HUES48 (cell line): Measurements from ENCODE around the gene ACADM.
"Not testable (repeated sequence)": the region's sequence is repeated elsewhere in the genome, so short reads cannot be mapped to it uniquely, and the experiment has no call there.

Experiments used
- H3K27ac ChIP-seq: one replicate; pipeline ENCODE4 v1.7.0; 2013; ENCODE audit warnings: low read depth, low read length, inconsistent platforms
- H3K27me3 ChIP-seq: 2 replicates; pipeline ENCODE4 v1.6.1; 2013; ENCODE audit warnings: mild to moderate bottlenecking, low read length; ENCODE audit not compliant: control insufficient read depth, insufficient read depth
- H3K36me3 ChIP-seq: 2 replicates; pipeline ENCODE4 v1.6.1; 2013; ENCODE audit warnings: low read length; ENCODE audit not compliant: control insufficient read depth, insufficient read depth
- H3K4me1 ChIP-seq: 2 replicates; pipeline ENCODE4 v1.6.1; 2013; ENCODE audit warnings: mild to moderate bottlenecking, low read length; ENCODE audit not compliant: control insufficient read depth, insufficient read depth
- H3K4me3 ChIP-seq: 2 replicates; pipeline ENCODE4 v1.5.1; 2013; ENCODE audit warnings: mild to moderate bottlenecking, low read depth, low read length
- H3K9ac ChIP-seq: 2 replicates; pipeline ENCODE4 v1.6.1; 2013; ENCODE audit warnings: mild to moderate bottlenecking, low read depth, low read length, moderate library complexity
- H3K9me3 ChIP-seq: 2 replicates; pipeline ENCODE4 v1.6.1; 2013; ENCODE audit warnings: low read length; ENCODE audit not compliant: control insufficient read depth, insufficient read depth

Gene ACADM

GRCh38 chr1:75792091-75792490 lies 67.6 kb downstream of the ACADM start:
- H3K27me3 ChIP-seq: no peaks in the 10 kb centered on the region
- H3K36me3 ChIP-seq: peaks cover 99% of the 10 kb centered on the region
- H3K27ac ChIP-seq: peak overlapping the region; percentile 16
- 0 out of 2 replicates have a peak, but pooled peaks cover 7% of the 10 kb centered on the region for H3K4me1 ChIP-seq
- H3K9ac ChIP-seq: no peak overlapping the region
- H3K9me3 ChIP-seq: no peaks in the 10 kb centered on the region
- no peak overlapping the region for H3K4me3 ChIP-seq

- Histone ChIP-seq H3K27me3 (no peaks in the 10 kb centered on the region), H3K36me3 (peaks cover 91% of the 10 kb centered on the region), H3K4me3 (no peak overlapping the region), H3K27ac (no peak overlapping the region), H3K9ac (no peak overlapping the region), H3K9me3 (no peaks in the 10 kb centered on the region), H3K4me1 (0 out of 2 replicates have a peak, but pooled peaks cover 2% of the 10 kb centered on the region)
Measured at GRCh38 chr1:75794382-75794781, 69.9 kb downstream of the ACADM start.

DNA sequence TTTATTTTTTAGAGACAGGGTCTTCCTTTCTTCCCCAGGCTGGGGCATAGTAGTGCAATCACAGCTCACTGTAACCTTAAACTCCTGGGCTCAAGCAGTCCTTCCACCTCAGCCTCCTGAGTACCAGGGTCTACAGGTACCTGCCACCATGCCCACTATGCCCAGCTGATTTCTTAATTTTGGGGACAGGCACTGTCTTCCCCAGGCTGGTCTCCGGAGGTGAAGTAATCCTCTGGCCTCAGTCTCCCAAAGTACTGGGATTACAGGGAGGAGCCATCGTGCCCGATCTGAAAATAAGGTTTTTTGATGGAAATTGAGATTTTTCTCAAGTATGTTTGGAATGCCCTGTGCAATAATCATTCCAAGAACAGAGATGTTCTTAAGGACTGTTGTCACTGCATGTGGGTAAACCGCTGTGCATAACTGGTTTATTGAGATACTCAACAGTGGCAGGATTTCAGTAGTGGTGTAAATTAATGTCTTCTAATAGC lies 71.2 kb downstream of the ACADM start:
- H3K27ac ChIP-seq: no peak overlapping the region
- H3K4me1 ChIP-seq: no peaks in the 10 kb centered on the region
- no peak overlapping the region for H3K9ac ChIP-seq
- peaks cover 77% of the 10 kb centered on the region for H3K36me3 ChIP-seq
- H3K4me3 ChIP-seq: no peak overlapping the region
- no peaks in the 10 kb centered on the region for H3K27me3 ChIP-seq
- no peaks in the 10 kb centered on the region for H3K9me3 ChIP-seq

DNA sequence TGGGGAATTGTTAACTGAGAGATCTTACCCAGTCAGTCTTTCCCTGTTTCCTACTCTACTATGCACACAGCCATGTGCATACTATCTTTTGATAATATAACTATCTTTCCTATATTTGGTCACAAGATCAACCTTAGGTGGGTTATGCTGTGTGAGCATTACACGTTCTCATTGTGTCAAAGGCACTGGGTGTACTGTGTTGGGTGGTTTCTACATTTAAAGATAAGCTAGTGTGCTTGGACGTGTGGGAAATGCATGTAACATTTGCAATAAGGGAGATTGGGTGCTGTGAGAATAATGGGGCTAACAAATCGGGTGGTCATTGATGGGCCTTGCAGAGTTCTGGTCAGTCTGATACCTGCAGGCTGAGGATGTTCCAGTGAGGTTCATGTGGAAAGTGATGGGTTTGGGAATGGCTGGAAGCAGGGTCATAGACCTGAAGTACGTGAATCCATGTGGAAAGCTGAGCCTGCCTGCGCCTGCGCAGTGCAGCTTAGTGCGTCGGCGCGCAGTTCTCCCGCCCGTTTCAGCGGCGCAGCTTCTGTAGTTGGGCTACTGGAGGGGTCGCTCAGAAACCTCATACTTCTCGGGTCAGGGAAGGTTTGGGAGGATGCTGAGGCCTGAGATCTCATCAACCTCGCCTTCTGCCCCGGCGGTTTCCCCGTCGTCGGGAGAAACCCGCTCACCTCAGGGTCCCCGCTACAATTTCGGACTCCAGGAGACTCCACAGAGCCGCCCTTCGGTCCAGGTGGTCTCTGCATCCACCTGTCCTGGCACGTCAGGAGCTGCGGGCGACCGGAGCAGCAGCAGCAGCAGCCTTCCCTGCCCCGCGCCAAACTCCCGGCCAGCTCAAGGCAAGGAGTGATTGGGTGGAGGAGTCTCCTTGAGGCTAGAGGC lies 72.1 kb downstream of the ACADM start, which contains the start of gene MSH4:
Gene MSH4 (plus strand): TSS at position 507 of the 897 bp plus-strand sequence. CDS start 104 bp downstream, at position 611.
- Histone ChIP-seq H3K27ac (no peak within 1 kb of the TSS), H3K36me3 (peaks cover 68% of the 10 kb centered on the region), H3K9me3 (no peaks in the 10 kb centered on the region), H3K9ac (no peak within 1 kb of the TSS), H3K4me3 (no peak within 1 kb of the TSS), H3K27me3 (no peaks in the 10 kb centered on the region), H3K4me1 (no peaks in the 10 kb centered on the region)

GRCh38 chr1:75797273-75797588 lies 72.7 kb downstream of the ACADM start:
- Histone ChIP-seq H3K4me3 (no peak overlapping the region), H3K9me3 (no peaks in the 10 kb centered on the region), H3K27ac (no peak overlapping the region), H3K36me3 (peaks cover 62% of the 10 kb centered on the region), H3K9ac (no peak overlapping the region), H3K4me1 (no peaks in the 10 kb centered on the region), H3K27me3 (no peaks in the 10 kb centered on the region)

DNA sequence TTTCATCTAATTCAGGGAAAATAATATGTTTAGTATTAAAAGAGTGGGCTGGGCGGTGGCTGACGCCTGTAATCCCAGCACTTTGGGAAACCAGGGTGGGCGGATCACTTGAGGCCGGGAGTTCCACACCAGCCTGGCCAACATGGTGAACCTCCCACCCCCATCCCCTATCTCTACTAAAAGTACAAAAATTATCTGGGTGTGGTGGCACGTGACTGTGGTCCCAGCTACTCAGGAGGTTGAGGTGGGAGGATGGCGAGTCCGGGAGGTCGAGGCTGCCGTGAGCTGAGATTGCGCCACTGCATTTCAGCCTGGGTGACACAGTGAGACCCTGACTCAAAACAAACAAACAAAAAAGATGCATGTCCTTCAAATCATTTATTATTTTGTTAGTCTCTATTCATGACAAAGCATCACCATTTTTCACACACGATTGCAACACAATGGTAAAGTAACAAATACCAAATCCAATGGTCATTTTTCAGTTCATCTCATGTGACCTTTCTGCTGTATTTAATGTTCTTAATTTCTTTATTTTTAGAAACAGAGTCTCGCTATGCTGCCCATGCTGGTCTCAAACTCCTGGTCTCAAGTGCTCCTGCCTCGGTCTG lies 73.2 kb downstream of the ACADM start:
- no peaks in the 10 kb centered on the region for H3K9me3 ChIP-seq
- H3K27ac ChIP-seq: no peak overlapping the region
- no peaks in the 10 kb centered on the region for H3K4me1 ChIP-seq
- no peak overlapping the region for H3K9ac ChIP-seq
- H3K36me3 ChIP-seq: peaks cover 57% of the 10 kb centered on the region
- no peak overlapping the region for H3K4me3 ChIP-seq
- no peaks in the 10 kb centered on the region for H3K27me3 ChIP-seq

- H3K27me3 ChIP-seq, H3K27ac ChIP-seq, H3K4me1 ChIP-seq, H3K9ac ChIP-seq, H3K4me3 ChIP-seq, H3K9me3 ChIP-seq: not testable (repeated sequence)
- H3K36me3 ChIP-seq: peaks cover 20% of the 10 kb centered on the region
Measured at GRCh38 chr1:75801480-75801879, 77.0 kb downstream of the ACADM start.

DNA sequence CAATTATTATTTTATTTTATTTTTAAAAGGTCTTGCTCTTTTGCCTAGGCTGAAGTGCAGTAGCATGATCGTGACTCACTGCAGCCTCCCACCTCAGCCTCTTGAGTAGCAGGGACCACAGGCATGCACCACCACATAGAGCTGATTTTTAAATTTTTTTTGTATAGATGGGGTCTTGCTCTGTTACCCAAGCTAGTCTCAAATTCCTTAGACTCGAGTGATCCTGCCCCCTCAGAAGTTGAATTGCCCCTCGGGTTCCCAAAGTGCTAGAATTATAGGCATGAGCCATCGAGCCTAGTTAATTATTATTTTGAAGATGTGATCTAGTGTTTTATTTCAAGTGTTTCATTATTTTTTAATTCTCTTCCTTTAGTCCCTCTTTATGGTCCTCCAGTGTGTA lies 84.4 kb downstream of the ACADM start:
- H3K9me3 ChIP-seq: no peaks in the 10 kb centered on the region
- H3K27me3 ChIP-seq: no peaks in the 10 kb centered on the region
- H3K4me1 ChIP-seq: no peaks in the 10 kb centered on the region
- H3K27ac ChIP-seq: no peak overlapping the region
- H3K4me3 ChIP-seq: no peak overlapping the region
- H3K36me3 ChIP-seq: no peaks in the 10 kb centered on the region
- no peak overlapping the region for H3K9ac ChIP-seq

DNA sequence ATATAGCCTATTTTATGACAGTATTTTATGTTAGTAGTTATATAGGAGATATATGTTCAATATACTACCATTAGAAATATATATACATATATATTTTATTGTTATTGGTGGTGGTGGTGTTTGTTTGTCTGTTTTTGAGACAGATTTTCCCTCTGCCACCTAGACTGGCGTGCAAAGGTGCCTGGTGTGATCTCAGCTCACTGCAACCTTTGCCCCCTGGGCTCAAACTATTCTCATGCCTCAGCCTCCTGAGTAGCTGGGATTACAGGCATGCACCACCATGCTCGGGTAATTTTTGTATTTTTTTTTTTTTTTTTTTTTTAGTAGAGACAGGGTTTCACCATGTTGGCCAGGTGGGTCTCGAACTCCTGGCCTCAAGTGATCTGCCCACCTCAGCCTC lies 85.6 kb downstream of the ACADM start:
- H3K27me3 ChIP-seq, H3K36me3 ChIP-seq, H3K9ac ChIP-seq, H3K27ac ChIP-seq, H3K4me1 ChIP-seq, H3K9me3 ChIP-seq, H3K4me3 ChIP-seq: not testable (repeated sequence)

DNA sequence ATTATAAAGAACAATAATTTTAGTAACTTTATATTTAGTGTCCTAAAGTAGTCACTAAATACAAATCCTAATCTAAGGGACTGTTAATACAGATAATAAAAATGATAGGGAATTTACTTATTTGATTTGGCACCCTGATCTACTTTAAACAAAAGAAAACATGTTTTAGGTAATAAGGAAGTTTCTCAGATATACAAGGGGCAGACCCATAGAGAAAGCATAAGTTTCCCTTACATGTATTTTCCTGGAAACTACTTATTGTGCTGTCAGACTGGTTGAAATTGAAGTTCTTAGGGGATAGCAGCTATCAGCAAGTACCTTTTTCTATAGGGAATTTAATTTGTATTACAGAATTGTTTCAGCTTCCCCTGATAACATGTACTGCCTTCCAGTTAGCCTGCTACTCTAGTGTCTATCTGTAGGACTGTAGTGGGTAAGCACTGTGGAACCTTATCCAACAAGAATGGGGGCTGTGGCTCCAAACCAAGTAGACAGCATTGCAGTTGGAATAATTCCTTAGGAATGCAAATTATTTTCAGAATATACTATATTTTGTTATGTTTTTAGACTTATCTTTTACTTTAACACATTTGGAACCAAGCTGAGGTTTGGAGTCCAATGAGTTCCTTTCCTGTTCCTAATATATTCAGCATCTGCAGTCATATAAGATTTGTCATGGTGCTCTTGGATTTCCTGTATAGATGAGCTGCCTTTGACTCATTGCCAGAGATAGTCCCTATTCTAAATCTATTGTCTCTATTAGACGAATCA lies 86.9 kb downstream of the ACADM start:
- H3K27ac ChIP-seq: no peak overlapping the region
- no peak overlapping the region for H3K9ac ChIP-seq
- H3K36me3 ChIP-seq: no peaks in the 10 kb centered on the region
- H3K4me1 ChIP-seq: no peaks in the 10 kb centered on the region
- no peak overlapping the region for H3K4me3 ChIP-seq
- H3K9me3 ChIP-seq: no peaks in the 10 kb centered on the region
- no peaks in the 10 kb centered on the region for H3K27me3 ChIP-seq

GRCh38 chr1:75812065-75812464 lies 87.6 kb downstream of the ACADM start:
- no peak overlapping the region for H3K27ac ChIP-seq
- H3K4me3 ChIP-seq: no peak overlapping the region
- H3K9me3 ChIP-seq: no peaks in the 10 kb centered on the region

More at GRCh38 chr1:75812065-75812464, 87.6 kb downstream of the ACADM start:
- no peaks in the 10 kb centered on the region for H3K36me3 ChIP-seq
- H3K27me3 ChIP-seq: no peaks in the 10 kb centered on the region
- no peak overlapping the region for H3K9ac ChIP-seq
- no peaks in the 10 kb centered on the region for H3K4me1 ChIP-seq
